Endothelial cell (in vitro differentiated cells): ENCODE results near the gene TLR2. TPM values are rescaled to one million over a fixed set of nuclear protein-coding genes. Genes with fewer than 3 reads are reported as not detected.

Experiments
- DNase-seq: peaks from one replicate; pipeline ENCODE4 v3.0.0; 2021; ENCODE audit warnings: low spot score
- H3K27ac Mint-ChIP-seq: one replicate; pipeline ENCODE4 v1.8.0; 2021; ENCODE audit warnings: mixed read lengths, inconsistent platforms; ENCODE audit not compliant: unreplicated experiment
- H3K27me3 Mint-ChIP-seq: one replicate; pipeline ENCODE4 v1.8.0; 2021; ENCODE audit warnings: mild to moderate bottlenecking, moderate library complexity, mixed read lengths, inconsistent platforms; ENCODE audit not compliant: unreplicated experiment
- H3K36me3 Mint-ChIP-seq: one replicate; pipeline ENCODE4 v1.8.0; 2021; ENCODE audit warnings: mild to moderate bottlenecking, low read depth, mixed read lengths, inconsistent platforms; ENCODE audit not compliant: unreplicated experiment
- H3K4me1 Mint-ChIP-seq: one replicate; pipeline ENCODE4 v1.8.0; 2021; ENCODE audit warnings: mild to moderate bottlenecking, mixed read lengths, inconsistent platforms; ENCODE audit not compliant: unreplicated experiment
- H3K4me3 Mint-ChIP-seq: one replicate; pipeline ENCODE4 v1.8.0; 2021; ENCODE audit warnings: mild to moderate bottlenecking, mixed read lengths, inconsistent platforms; ENCODE audit not compliant: unreplicated experiment
- H3K9me3 Mint-ChIP-seq: one replicate; pipeline ENCODE4 v1.8.0; 2021; ENCODE audit warnings: mixed read lengths, inconsistent platforms; ENCODE audit not compliant: unreplicated experiment
- total RNA-seq: library from RNA; stranded (reverse); fragmentation: NEBNext Ultra II Directional; extraction: Animal tissue kit (Norgen Biotek cat#: 25700); gene quantifications from one replicate; pipeline ENCODE4 v1.2.1, GENCODE V29; 2021; ENCODE audit not compliant: unreplicated experiment
- TF ChIP-seq, protein P1 (sequence below): fragments of 200-600 bp; sonication (generic); IDR thresholded peaks from one replicate; pipeline ENCODE4 v1.5.0; 2021; ENCODE audit warnings: antibody characterized with exemption; ENCODE audit not compliant: unreplicated experiment

The TLR2 gene
- total RNA-seq, 1 donor from 2014 or later: not detected

DNA sequence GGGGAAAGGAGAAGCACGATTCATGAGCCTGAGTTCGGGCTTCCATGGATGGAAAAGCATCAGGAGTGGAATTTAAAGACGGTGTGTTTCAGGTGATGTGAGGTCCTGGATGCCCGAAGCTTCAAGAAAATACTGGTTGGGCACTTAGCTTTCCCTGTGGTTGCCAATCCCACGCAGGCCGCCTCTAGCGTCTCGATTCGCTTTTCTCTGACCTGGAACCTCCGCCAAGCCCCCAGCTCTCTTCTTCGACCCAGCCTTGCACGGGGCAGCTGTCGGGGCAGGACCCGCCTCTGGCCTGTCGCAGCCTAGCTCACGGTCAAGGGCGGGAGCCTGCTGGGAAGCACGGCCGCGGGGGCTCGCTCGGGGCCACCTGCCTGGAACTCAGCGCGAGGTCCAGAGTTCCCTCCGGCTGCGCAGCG is 308 bp upstream of the TLR2 start:
- H3K27ac Mint-ChIP-seq: no peak overlapping the region
- no peak for DNase-seq
- H3K27me3 Mint-ChIP-seq: peaks cover 14% of the 10 kb centered on the region
- no peaks in the 10 kb centered on the region for H3K9me3 Mint-ChIP-seq
- peaks cover 9% of the 10 kb centered on the region for H3K4me1 Mint-ChIP-seq
- TF ChIP-seq, protein P1, sequence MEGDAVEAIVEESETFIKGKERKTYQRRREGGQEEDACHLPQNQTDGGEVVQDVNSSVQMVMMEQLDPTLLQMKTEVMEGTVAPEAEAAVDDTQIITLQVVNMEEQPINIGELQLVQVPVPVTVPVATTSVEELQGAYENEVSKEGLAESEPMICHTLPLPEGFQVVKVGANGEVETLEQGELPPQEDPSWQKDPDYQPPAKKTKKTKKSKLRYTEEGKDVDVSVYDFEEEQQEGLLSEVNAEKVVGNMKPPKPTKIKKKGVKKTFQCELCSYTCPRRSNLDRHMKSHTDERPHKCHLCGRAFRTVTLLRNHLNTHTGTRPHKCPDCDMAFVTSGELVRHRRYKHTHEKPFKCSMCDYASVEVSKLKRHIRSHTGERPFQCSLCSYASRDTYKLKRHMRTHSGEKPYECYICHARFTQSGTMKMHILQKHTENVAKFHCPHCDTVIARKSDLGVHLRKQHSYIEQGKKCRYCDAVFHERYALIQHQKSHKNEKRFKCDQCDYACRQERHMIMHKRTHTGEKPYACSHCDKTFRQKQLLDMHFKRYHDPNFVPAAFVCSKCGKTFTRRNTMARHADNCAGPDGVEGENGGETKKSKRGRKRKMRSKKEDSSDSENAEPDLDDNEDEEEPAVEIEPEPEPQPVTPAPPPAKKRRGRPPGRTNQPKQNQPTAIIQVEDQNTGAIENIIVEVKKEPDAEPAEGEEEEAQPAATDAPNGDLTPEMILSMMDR: no peak
- peaks cover 13% of the 10 kb centered on the region for H3K36me3 Mint-ChIP-seq
- peak overlapping the region; percentile 84 for H3K4me3 Mint-ChIP-seq

DNA sequence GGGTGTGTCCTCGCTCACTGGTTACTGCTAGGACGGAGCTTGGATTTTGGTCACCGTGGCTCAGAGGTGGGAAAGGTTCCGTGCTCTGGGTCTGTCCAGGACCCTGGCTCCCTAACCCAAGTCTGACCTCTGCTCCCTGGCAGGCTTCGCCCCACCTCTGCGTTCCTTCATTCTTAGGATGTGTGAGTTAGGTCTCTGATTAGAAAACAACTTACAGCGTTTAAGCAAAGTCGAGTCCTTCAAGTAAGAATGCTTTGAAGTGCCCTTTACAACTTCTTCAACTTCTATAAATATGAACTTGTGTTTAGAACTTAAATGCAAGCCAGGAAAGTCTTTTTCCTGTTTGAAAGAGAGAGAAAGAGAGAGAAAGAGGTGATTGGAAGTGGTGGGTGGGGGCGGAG is 891 bp downstream of the TLR2 start:
- peaks cover 14% of the 10 kb centered on the region for H3K27me3 Mint-ChIP-seq
- peak overlapping the region; percentile 87 for H3K4me3 Mint-ChIP-seq
- H3K9me3 Mint-ChIP-seq: peaks cover 4% of the 10 kb centered on the region
- H3K36me3 Mint-ChIP-seq: peaks cover 13% of the 10 kb centered on the region
- H3K4me1 Mint-ChIP-seq: peaks cover 9% of the 10 kb centered on the region
- TF ChIP-seq, protein P1: no peak
- no peak overlapping the region for H3K27ac Mint-ChIP-seq
- no peak for DNase-seq

DNA sequence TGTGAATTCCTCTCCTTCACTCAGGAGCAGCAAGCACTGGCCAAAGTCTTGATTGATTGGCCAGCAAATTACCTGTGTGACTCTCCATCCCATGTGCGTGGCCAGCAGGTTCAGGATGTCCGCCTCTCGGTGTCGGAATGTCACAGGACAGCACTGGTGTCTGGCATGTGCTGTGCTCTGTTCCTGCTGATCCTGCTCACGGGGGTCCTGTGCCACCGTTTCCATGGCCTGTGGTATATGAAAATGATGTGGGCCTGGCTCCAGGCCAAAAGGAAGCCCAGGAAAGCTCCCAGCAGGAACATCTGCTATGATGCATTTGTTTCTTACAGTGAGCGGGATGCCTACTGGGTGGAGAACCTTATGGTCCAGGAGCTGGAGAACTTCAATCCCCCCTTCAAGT is 20.4 kb downstream of the TLR2 start:
- H3K4me1 Mint-ChIP-seq: no peaks in the 10 kb centered on the region
- no peak overlapping the region for H3K27ac Mint-ChIP-seq
- H3K27me3 Mint-ChIP-seq: peaks cover 6% of the 10 kb centered on the region
- TF ChIP-seq, protein P1: no peak
- H3K36me3 Mint-ChIP-seq: no peaks in the 10 kb centered on the region
- no peak for DNase-seq
- no peak overlapping the region for H3K4me3 Mint-ChIP-seq
- no peaks in the 10 kb centered on the region for H3K9me3 Mint-ChIP-seq

DNA sequence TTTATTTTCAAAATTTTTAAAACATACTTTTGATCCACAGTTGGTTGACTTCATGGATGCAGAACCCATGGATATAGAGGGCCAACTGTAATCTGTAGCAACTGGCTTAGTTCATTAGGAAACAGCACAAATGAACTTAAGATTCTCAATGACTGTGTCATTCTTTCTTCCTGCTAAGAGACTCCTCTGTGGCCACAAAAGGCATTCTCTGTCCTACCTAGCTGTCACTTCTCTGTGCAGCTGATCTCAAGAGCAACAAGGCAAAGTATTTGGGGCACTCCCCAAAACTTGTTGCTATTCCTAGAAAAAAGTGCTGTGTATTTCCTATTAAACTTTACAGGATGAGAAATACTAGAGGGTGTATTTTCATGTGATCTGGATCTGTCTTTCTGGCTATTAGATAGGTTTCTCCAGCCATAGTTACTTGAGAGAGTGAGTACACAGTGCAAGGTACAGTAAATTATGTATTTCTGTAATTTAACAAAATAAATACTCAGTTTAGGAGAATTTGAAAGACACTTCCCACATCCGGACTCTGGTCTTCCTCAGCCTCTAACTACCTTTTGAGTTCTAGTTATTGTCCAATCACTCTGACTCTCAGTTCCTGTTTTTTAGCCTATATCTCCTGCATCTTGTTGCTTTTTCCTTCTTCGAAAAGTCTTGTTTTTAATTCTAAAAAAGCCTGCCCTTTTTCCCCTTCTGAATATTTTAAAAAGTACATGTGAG is 21.8 kb downstream of the TLR2 start:
- no peaks in the 10 kb centered on the region for H3K4me1 Mint-ChIP-seq
- no peaks in the 10 kb centered on the region for H3K9me3 Mint-ChIP-seq
- TF ChIP-seq, protein P1: no peak
- DNase-seq: no peak
- peaks cover 4% of the 10 kb centered on the region for H3K27me3 Mint-ChIP-seq
- H3K36me3 Mint-ChIP-seq: no peaks in the 10 kb centered on the region
- no peak overlapping the region for H3K4me3 Mint-ChIP-seq
- H3K27ac Mint-ChIP-seq: no peak overlapping the region

DNA sequence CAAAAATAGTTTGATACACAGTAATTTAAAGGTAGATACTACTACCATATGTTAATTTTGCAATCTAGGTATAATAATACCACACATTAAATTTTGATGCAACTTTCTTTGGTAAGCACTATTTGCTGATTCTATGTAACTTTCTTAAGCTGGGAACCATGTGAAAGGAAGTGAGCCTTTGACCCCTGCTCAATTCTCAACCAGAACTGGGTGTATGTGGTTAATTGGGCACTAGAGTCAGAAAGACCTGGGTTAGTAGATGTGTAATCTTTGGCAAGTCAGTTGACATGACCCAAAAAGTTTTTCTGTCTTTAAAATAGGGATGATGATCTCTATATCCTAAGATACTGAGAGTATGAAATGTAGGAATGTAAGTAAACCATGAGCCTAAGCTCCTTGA is 22.4 kb downstream of the TLR2 start:
- TF ChIP-seq, protein P1: no peak
- Mint-ChIP-seq H3K4me3 (no peak overlapping the region), H3K4me1 (no peaks in the 10 kb centered on the region)

More for the DNA sequence above, 22.4 kb downstream of the TLR2 start:
- H3K36me3 Mint-ChIP-seq: no peaks in the 10 kb centered on the region
- no peak for DNase-seq
- no peak overlapping the region for H3K27ac Mint-ChIP-seq
- peaks cover 4% of the 10 kb centered on the region for H3K27me3 Mint-ChIP-seq
- H3K9me3 Mint-ChIP-seq: no peaks in the 10 kb centered on the region
